ENCODE results near the gene CLEC11A. TPM values are rescaled to one million over a fixed set of nuclear protein-coding genes. Genes with fewer than 3 reads are reported as not detected.

CLEC11A gene
- total and polyA plus RNA-seq, 2 experiments from 2014 or later: 16.6 to 26.7 TPM

- no peaks in the 10 kb centered on the region for H3K4me1 ChIP-seq (ENCODE audit: low read depth)
- H3K27ac ChIP-seq: no peak overlapping the region
- no peaks in the 10 kb centered on the region for H3K36me3 ChIP-seq
- DNase-seq (ENCODE audit: low read depth in 1 of 2, low spot score in 1 of 2): peak in 1 of 2 donors; percentile 14
- no peaks in the 10 kb centered on the region for H3K27me3 ChIP-seq
- no peaks in the 10 kb centered on the region for H3K9me3 ChIP-seq (ENCODE audit: low read depth)
- peak; percentile 19 for TF ChIP-seq CTCF (IDR thresholded peaks at IDR 0.05; ENCODE audit: low read depth, low read length)
- H3K4me3 ChIP-seq: no peak overlapping the region
Observed at GRCh38 chr19:50710094-50710493, 13.1 kb upstream of the CLEC11A start.

- H3K4me3 ChIP-seq: no peak overlapping the region
- DNase-seq (ENCODE audit: low read depth in 1 of 2, low spot score in 1 of 2): no peak
- H3K27ac ChIP-seq: no peak overlapping the region
- no peaks in the 10 kb centered on the region for H3K4me1 ChIP-seq (ENCODE audit: low read depth)
- no peaks in the 10 kb centered on the region for H3K36me3 ChIP-seq
- no peak for TF ChIP-seq CTCF (IDR thresholded peaks at IDR 0.05; ENCODE audit: low read depth, low read length)
- no peaks in the 10 kb centered on the region for H3K9me3 ChIP-seq (ENCODE audit: low read depth)
- peaks cover 3% of the 10 kb centered on the region for H3K27me3 ChIP-seq
Observed at GRCh38 chr19:50710612-50711011, 12.6 kb upstream of the CLEC11A start.

- Histone ChIP-seq H3K27me3 (peaks cover 6% of the 10 kb centered on the region), H3K9me3 (ENCODE audit: low read depth) (no peaks in the 10 kb centered on the region), H3K36me3 (no peaks in the 10 kb centered on the region), H3K27ac (no peak overlapping the region), H3K4me3 (no peak overlapping the region), H3K4me1 (ENCODE audit: low read depth) (no peaks in the 10 kb centered on the region)
- no peak for DNase-seq (ENCODE audit: low read depth in 1 of 2, low spot score in 1 of 2)
- no peak for TF ChIP-seq CTCF (IDR thresholded peaks at IDR 0.05; ENCODE audit: low read depth, low read length)
Observed at GRCh38 chr19:50711196-50711595, 12.0 kb upstream of the CLEC11A start.

GRCh38 chr19:50711805-50712204 is 11.4 kb upstream of the CLEC11A start:
- no peak overlapping the region for H3K4me3 ChIP-seq
- no peaks in the 10 kb centered on the region for H3K9me3 ChIP-seq (ENCODE audit: low read depth)
- H3K4me1 ChIP-seq (ENCODE audit: low read depth): no peaks in the 10 kb centered on the region
- DNase-seq (ENCODE audit: low read depth in 1 of 2, low spot score in 1 of 2): no peak
- peaks cover 6% of the 10 kb centered on the region for H3K27me3 ChIP-seq
- H3K36me3 ChIP-seq: no peaks in the 10 kb centered on the region
- no peak for TF ChIP-seq CTCF (IDR thresholded peaks at IDR 0.05; ENCODE audit: low read depth, low read length)
- H3K27ac ChIP-seq: no peak overlapping the region

GRCh38 chr19:50712833-50713232 is 10.3 kb upstream of the CLEC11A start:
- DNase-seq (ENCODE audit: low read depth in 1 of 2, low spot score in 1 of 2): no peak
- Histone ChIP-seq H3K27ac (no peak overlapping the region), H3K36me3 (no peaks in the 10 kb centered on the region), H3K4me1 (ENCODE audit: low read depth) (peaks cover under 1% of the 10 kb centered on the region), H3K9me3 (ENCODE audit: low read depth) (no peaks in the 10 kb centered on the region), H3K4me3 (no peak overlapping the region), H3K27me3 (peaks cover 11% of the 10 kb centered on the region)
- TF ChIP-seq CTCF (IDR thresholded peaks at IDR 0.05; ENCODE audit: low read depth, low read length): no peak
